OCI-LY1 (cell line): ENCODE measurements around the gene ANXA3.

ENCODE experiments used
- H2AFZ ChIP-seq: fragments of 200-600 bp; sonication (generic), shearing (Covaris generic); 2 replicates; pipeline ENCODE4 v1.6.0; 2014; ENCODE audit warnings: antibody characterized with exemption, mild to moderate bottlenecking, low read length
- H3F3A ChIP-seq: fragments of 200-600 bp; sonication (generic), shearing (Covaris generic); 2 replicates; pipeline ENCODE4 v1.6.0; 2014; ENCODE audit warnings: mild to moderate bottlenecking, antibody characterized with exemption, low read length, moderate library complexity; ENCODE audit not compliant: insufficient read depth
- H3K27ac ChIP-seq: fragments of 200-600 bp; sonication (generic); 2 replicates; pipeline ENCODE4 v1.5.1; 2014; ENCODE audit warnings: low read length, mixed run types, mild to moderate bottlenecking, low read depth; ENCODE audit not compliant: poor library complexity, severe bottlenecking
- H3K27me3 ChIP-seq: fragments of 200-600 bp; sonication (generic); 2 replicates; pipeline ENCODE4 v1.6.0; 2014; ENCODE audit warnings: antibody characterized with exemption, mild to moderate bottlenecking, low read length, moderate library complexity; ENCODE audit not compliant: insufficient read depth
- H3K36me3 ChIP-seq: fragments of 200-600 bp; sonication (generic); 2 replicates; pipeline ENCODE4 v1.6.1; 2014; ENCODE audit warnings: mild to moderate bottlenecking, antibody characterized with exemption, low read length, moderate library complexity, mixed read lengths; ENCODE audit not compliant: insufficient read depth
- H3K4me1 ChIP-seq: fragments of 200-600 bp; sonication (generic); 2 replicates; pipeline ENCODE4 v1.5.1; 2014; ENCODE audit warnings: mild to moderate bottlenecking, low read length, moderate library complexity; ENCODE audit not compliant: insufficient read depth, severe bottlenecking
- H3K4me2 ChIP-seq: fragments of 200-600 bp; sonication (generic), shearing (Covaris generic); 2 replicates; pipeline ENCODE4 v1.6.1; 2014; ENCODE audit warnings: low read length
- H3K4me3 ChIP-seq: fragments of 200-600 bp; sonication (generic); 2 replicates; pipeline ENCODE4 v1.5.1; 2014; ENCODE audit warnings: low read length, low read depth, mild to moderate bottlenecking, mixed read lengths; ENCODE audit not compliant: poor library complexity, severe bottlenecking
- H3K79me2 ChIP-seq: fragments of 200-600 bp; shearing (Covaris generic); 2 replicates; pipeline ENCODE4 v1.6.1; 2016; ENCODE audit warnings: mixed run types, low read length, mixed read lengths; ENCODE audit not compliant: insufficient read depth
- H3K9ac ChIP-seq: fragments of 200-600 bp; sonication (generic), shearing (Covaris generic); 2 replicates; pipeline ENCODE4 v1.6.1; 2014; ENCODE audit warnings: mild to moderate bottlenecking, low read length, mixed read lengths
- H3K9me2 ChIP-seq: fragments of 200-600 bp; sonication (generic), shearing (Covaris generic); 2 replicates; pipeline ENCODE4 v1.6.1; 2014; ENCODE audit warnings: low read depth, mild to moderate bottlenecking, low read length, mixed read lengths
- H3K9me3 ChIP-seq: fragments of 200-600 bp; shearing (Covaris generic); 2 replicates; pipeline ENCODE4 v1.6.1; 2014; ENCODE audit warnings: low read length, mixed read lengths
- H4K20me1 ChIP-seq: fragments of 200-600 bp; sonication (generic), shearing (Covaris generic); 2 replicates; pipeline ENCODE4 v1.6.0; 2016; ENCODE audit warnings: mild to moderate bottlenecking, low read length; ENCODE audit not compliant: insufficient read depth
- EZH2 ChIP-seq: fragments of 200-600 bp; sonication (generic), shearing (Covaris generic); IDR thresholded peaks from 2 replicates; pipeline ENCODE4 v1.8.0; 2017; ENCODE audit warnings: borderline replicate concordance, mixed run types, mild to moderate bottlenecking, antibody characterized with exemption, low read length, moderate library complexity, mixed read lengths
- TF ChIP-seq, protein P1 (sequence below): fragments of 200-600 bp; sonication (generic), shearing (Covaris generic); IDR thresholded peaks from 2 replicates; pipeline ENCODE4 v1.5.1; 2017; ENCODE audit warnings: mild to moderate bottlenecking, antibody characterized with exemption, low read length, moderate library complexity, mixed read lengths

The ANXA3 gene

DNA sequence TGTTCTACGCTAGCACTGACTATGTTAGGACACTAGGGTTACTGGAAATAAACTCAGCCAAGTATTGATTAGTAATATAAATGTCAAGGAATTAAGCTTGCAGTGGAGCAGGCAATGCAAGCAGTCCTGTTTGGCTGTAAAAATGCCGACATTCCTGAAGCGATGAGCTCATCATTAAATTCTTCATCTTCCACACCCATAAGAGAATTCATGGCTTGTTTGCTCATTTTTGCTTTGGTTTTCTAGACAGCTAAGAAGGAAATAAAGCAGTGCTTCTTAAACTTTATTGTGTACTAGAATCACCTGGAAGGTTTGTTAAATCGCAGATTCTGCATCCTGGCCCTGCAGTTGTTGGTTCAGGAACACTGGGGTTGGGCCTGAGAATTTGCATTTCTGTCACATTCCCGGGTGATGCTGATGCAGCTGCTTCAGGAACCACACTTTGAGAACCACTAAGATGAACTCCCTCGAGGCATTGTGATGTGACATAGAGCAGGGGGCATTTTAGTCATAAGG is 17.8 kb downstream of the ANXA3 start:
- Histone ChIP-seq H3K4me1 (no peaks in the 10 kb centered on the region), H3K9me2 (no peaks in the 10 kb centered on the region), H3K4me3 (no peak overlapping the region), H3K27me3 (no peaks in the 10 kb centered on the region), H4K20me1 (no peaks in the 10 kb centered on the region), H3K4me2 (no peak overlapping the region), H2AFZ (no peak overlapping the region), H3K36me3 (no peaks in the 10 kb centered on the region), H3K79me2 (no peaks in the 10 kb centered on the region), H3K9ac (no peak overlapping the region), H3K27ac (no peak overlapping the region), H3F3A (no peaks in the 10 kb centered on the region), H3K9me3 (no peaks in the 10 kb centered on the region)
- TF ChIP-seq EZH2: no peak
- TF ChIP-seq, protein P1, sequence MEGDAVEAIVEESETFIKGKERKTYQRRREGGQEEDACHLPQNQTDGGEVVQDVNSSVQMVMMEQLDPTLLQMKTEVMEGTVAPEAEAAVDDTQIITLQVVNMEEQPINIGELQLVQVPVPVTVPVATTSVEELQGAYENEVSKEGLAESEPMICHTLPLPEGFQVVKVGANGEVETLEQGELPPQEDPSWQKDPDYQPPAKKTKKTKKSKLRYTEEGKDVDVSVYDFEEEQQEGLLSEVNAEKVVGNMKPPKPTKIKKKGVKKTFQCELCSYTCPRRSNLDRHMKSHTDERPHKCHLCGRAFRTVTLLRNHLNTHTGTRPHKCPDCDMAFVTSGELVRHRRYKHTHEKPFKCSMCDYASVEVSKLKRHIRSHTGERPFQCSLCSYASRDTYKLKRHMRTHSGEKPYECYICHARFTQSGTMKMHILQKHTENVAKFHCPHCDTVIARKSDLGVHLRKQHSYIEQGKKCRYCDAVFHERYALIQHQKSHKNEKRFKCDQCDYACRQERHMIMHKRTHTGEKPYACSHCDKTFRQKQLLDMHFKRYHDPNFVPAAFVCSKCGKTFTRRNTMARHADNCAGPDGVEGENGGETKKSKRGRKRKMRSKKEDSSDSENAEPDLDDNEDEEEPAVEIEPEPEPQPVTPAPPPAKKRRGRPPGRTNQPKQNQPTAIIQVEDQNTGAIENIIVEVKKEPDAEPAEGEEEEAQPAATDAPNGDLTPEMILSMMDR: no peak

GRCh38 chr4:78570117-78570516 is 18.5 kb downstream of the ANXA3 start:
- Histone ChIP-seq H3K4me3 (no peak overlapping the region), H3K79me2 (no peaks in the 10 kb centered on the region), H2AFZ (no peak overlapping the region), H3K4me2 (no peak overlapping the region), H3K27me3 (no peaks in the 10 kb centered on the region), H3K9me3 (no peaks in the 10 kb centered on the region), H3K4me1 (no peaks in the 10 kb centered on the region), H4K20me1 (no peaks in the 10 kb centered on the region), H3F3A (no peaks in the 10 kb centered on the region), H3K36me3 (no peaks in the 10 kb centered on the region), H3K27ac (no peak overlapping the region), H3K9ac (no peak overlapping the region), H3K9me2 (no peaks in the 10 kb centered on the region)
- TF ChIP-seq EZH2: no peak
- TF ChIP-seq, protein P1: no peak

DNA sequence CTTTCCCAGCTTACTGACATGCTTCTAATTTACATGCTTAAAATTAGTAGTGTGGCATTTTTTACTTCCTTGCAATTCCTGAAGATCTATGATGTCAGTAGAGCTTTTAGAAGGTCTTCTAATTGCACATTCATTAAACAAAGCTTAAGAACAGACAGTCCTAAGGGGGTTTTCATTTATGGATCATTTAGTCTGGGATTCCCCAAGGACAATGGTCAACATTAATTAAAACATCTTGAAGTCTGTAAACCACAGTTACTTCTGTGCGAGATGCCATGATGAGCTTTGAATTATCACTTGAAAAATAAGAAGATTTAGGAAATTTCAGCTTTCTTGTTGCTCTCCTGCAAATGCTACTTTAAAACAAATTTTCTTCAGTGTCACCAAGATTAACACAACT is 20.2 kb downstream of the ANXA3 start:
- Histone ChIP-seq H4K20me1 (no peaks in the 10 kb centered on the region), H3K4me1 (no peaks in the 10 kb centered on the region), H2AFZ (no peak overlapping the region), H3K27me3 (no peaks in the 10 kb centered on the region), H3F3A (no peaks in the 10 kb centered on the region), H3K4me3 (no peak overlapping the region), H3K9me2 (no peaks in the 10 kb centered on the region), H3K4me2 (no peak overlapping the region), H3K9ac (no peak overlapping the region), H3K9me3 (no peaks in the 10 kb centered on the region), H3K27ac (no peak overlapping the region), H3K36me3 (no peaks in the 10 kb centered on the region), H3K79me2 (no peaks in the 10 kb centered on the region)
- no peak for TF ChIP-seq EZH2
- TF ChIP-seq, protein P1: no peak
